Measurements from ENCODE around the gene ATP9B.

ATP9B gene

GRCh38 chr18:79416677-79417052 is 347.5 kb downstream of the ATP9B start:
- DNase-seq: no peak

GRCh38 chr18:79418236-79418635 is 349.0 kb downstream of the ATP9B start:
- no peak for DNase-seq

- no peak for DNase-seq
Observed at GRCh38 chr18:79418642-79419041, 349.4 kb downstream of the ATP9B start.

GRCh38 chr18:79420033-79420745 is 351.0 kb downstream of the ATP9B start:
- DNase-seq: no peak

GRCh38 chr18:79421275-79421857 is 352.2 kb downstream of the ATP9B start:
- DNase-seq: no peak

GRCh38 chr18:79422022-79422782 is 353.0 kb downstream of the ATP9B start:
- no peak for DNase-seq

- DNase-seq: no peak
Observed at GRCh38 chr18:79422783-79423165, 353.6 kb downstream of the ATP9B start.

- DNase-seq: peak in 2 of 14 donors; percentile 19 to 58
Observed at GRCh38 chr18:79423211-79424007, 354.2 kb downstream of the ATP9B start.

- DNase-seq: peak in 1 of 14 donors; percentile 58
Observed at GRCh38 chr18:79424008-79424565, 354.9 kb downstream of the ATP9B start.

GRCh38 chr18:79424880-79425568 is 355.8 kb downstream of the ATP9B start:
- no peak for DNase-seq

- no peak for DNase-seq
Observed at GRCh38 chr18:79425569-79425886, 356.3 kb downstream of the ATP9B start.

GRCh38 chr18:79426376-79427300 is 357.4 kb downstream of the ATP9B start:
- no peak for DNase-seq

- DNase-seq: no peak
Observed at GRCh38 chr18:79427368-79428225, 358.4 kb downstream of the ATP9B start.

Data from C1 segment of cervical spinal cord (tissue), 14 donors.